ENCODE data around the gene ST8SIA4.

Gene ST8SIA4

GRCh38 chr5:100762995-100763394 lies 140.1 kb downstream of the ST8SIA4 start:
- no peak overlapping the region for H3K4me3 ChIP-seq (ENCODE audit: low read length)
- no peaks in the 10 kb centered on the region for H3K27me3 ChIP-seq (ENCODE audit: control insufficient read depth, low read length)
- H3K27ac ChIP-seq (ENCODE audit: low read depth, low read length) = no peak overlapping the region
- no peaks in the 10 kb centered on the region for H3K4me1 ChIP-seq (ENCODE audit: control insufficient read depth, low read length)
- H3K79me2 ChIP-seq (ENCODE audit: control insufficient read depth, low read length) = no peaks in the 10 kb centered on the region
- TF ChIP-seq, protein P1, sequence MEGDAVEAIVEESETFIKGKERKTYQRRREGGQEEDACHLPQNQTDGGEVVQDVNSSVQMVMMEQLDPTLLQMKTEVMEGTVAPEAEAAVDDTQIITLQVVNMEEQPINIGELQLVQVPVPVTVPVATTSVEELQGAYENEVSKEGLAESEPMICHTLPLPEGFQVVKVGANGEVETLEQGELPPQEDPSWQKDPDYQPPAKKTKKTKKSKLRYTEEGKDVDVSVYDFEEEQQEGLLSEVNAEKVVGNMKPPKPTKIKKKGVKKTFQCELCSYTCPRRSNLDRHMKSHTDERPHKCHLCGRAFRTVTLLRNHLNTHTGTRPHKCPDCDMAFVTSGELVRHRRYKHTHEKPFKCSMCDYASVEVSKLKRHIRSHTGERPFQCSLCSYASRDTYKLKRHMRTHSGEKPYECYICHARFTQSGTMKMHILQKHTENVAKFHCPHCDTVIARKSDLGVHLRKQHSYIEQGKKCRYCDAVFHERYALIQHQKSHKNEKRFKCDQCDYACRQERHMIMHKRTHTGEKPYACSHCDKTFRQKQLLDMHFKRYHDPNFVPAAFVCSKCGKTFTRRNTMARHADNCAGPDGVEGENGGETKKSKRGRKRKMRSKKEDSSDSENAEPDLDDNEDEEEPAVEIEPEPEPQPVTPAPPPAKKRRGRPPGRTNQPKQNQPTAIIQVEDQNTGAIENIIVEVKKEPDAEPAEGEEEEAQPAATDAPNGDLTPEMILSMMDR (IDR thresholded peaks at IDR 0.05; ENCODE audit: low read depth, low read length, poor library complexity, severe bottlenecking) = no peak
- no peak for TF ChIP-seq EZH2phosphoT487 (IDR thresholded peaks at IDR 0.05; ENCODE audit: borderline replicate concordance, low read length)
- H3K4me2 ChIP-seq (ENCODE audit: low read length) = no peak overlapping the region
- no peaks in the 10 kb centered on the region for H3F3A ChIP-seq (ENCODE audit: control insufficient read depth, insufficient read depth)
- H3K9me3 ChIP-seq (ENCODE audit: control insufficient read depth, insufficient read depth, low read length) = no peaks in the 10 kb centered on the region
- H3K36me3 ChIP-seq (ENCODE audit: control insufficient read depth, low read length) = no peaks in the 10 kb centered on the region
- H4K20me1 ChIP-seq (ENCODE audit: control insufficient read depth, insufficient read depth, low read depth, low read length) = no peaks in the 10 kb centered on the region
- no peaks in the 10 kb centered on the region; the same call in 1 of the 2 replicates for H3K9me2 ChIP-seq (replicated peaks; ENCODE audit: control insufficient read depth, low read length)

DNA sequence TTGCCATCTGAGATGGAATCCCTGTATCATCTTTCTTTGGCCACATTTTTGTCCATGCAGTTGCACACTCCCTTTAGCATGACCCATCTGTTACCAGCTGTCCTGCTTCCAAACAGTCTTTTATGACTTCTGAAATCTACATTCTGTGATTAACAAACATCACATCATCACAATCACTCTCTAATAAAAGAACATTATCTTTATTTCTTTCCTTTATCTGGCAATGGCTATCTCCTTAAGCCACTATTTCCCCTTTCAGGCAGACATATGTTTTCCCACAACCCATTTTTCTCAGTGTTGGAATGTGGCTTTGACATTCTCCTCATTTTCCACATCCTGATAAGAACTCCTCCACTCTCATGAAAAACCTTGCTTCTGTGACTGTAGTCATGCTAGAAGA lies 141.0 kb downstream of the ST8SIA4 start:
- Histone ChIP-seq H3K4me1 (ENCODE audit: control insufficient read depth, low read length) (no peaks in the 10 kb centered on the region), H4K20me1 (ENCODE audit: control insufficient read depth, insufficient read depth, low read depth, low read length) (no peaks in the 10 kb centered on the region), H3K9me2 (replicated peaks; ENCODE audit: control insufficient read depth, low read length) (no peaks in the 10 kb centered on the region; the same call in 1 of the 2 replicates), H3K4me2 (ENCODE audit: low read length) (no peak overlapping the region), H3K27me3 (ENCODE audit: control insufficient read depth, low read length) (no peaks in the 10 kb centered on the region), H3K79me2 (ENCODE audit: control insufficient read depth, low read length) (no peaks in the 10 kb centered on the region), H3K4me3 (ENCODE audit: low read length) (no peak overlapping the region), H3K36me3 (ENCODE audit: control insufficient read depth, low read length) (no peaks in the 10 kb centered on the region), H3K9me3 (ENCODE audit: control insufficient read depth, insufficient read depth, low read length) (no peaks in the 10 kb centered on the region), H3F3A (ENCODE audit: control insufficient read depth, insufficient read depth) (no peaks in the 10 kb centered on the region), H3K27ac (ENCODE audit: low read depth, low read length) (no peak overlapping the region)
- TF ChIP-seq, protein P1 (IDR thresholded peaks at IDR 0.05; ENCODE audit: low read depth, low read length, poor library complexity, severe bottlenecking) = no peak

DNA sequence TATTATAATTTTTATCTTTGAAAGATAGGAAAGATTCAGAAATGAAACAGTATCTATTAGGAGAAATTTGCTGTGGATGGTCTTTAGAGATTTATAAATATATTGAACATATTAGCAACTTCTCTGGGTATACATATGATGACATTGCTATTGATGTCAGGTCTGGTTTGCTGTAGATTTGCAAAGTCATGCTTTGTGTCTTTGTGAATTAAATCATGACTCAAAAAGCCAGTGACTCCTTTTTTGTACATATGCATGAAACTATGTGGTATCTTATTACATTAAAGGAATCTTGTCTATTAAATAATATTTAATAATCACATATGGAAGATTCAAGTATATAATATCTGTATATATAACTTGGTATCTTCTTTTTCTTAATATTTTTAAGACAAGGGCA lies 141.9 kb downstream of the ST8SIA4 start:
- Histone ChIP-seq H3K79me2 (ENCODE audit: control insufficient read depth, low read length) (no peaks in the 10 kb centered on the region), H3K4me3 (ENCODE audit: low read length) (no peak overlapping the region), H3K27me3 (ENCODE audit: control insufficient read depth, low read length) (no peaks in the 10 kb centered on the region), H3K4me1 (ENCODE audit: control insufficient read depth, low read length) (no peaks in the 10 kb centered on the region), H3K4me2 (ENCODE audit: low read length) (no peak overlapping the region), H3K27ac (ENCODE audit: low read depth, low read length) (no peak overlapping the region), H4K20me1 (ENCODE audit: control insufficient read depth, insufficient read depth, low read depth, low read length) (no peaks in the 10 kb centered on the region), H3K9me3 (ENCODE audit: control insufficient read depth, insufficient read depth, low read length) (no peaks in the 10 kb centered on the region), H3K9me2 (replicated peaks; ENCODE audit: control insufficient read depth, low read length) (no peaks in the 10 kb centered on the region; the same call in 1 of the 2 replicates), H3K36me3 (ENCODE audit: control insufficient read depth, low read length) (no peaks in the 10 kb centered on the region), H3F3A (ENCODE audit: control insufficient read depth, insufficient read depth) (no peaks in the 10 kb centered on the region)
- no peak for TF ChIP-seq EZH2phosphoT487 (IDR thresholded peaks at IDR 0.05; ENCODE audit: borderline replicate concordance, low read length)
- TF ChIP-seq, protein P1 (IDR thresholded peaks at IDR 0.05; ENCODE audit: low read depth, low read length, poor library complexity, severe bottlenecking) = no peak

DNA sequence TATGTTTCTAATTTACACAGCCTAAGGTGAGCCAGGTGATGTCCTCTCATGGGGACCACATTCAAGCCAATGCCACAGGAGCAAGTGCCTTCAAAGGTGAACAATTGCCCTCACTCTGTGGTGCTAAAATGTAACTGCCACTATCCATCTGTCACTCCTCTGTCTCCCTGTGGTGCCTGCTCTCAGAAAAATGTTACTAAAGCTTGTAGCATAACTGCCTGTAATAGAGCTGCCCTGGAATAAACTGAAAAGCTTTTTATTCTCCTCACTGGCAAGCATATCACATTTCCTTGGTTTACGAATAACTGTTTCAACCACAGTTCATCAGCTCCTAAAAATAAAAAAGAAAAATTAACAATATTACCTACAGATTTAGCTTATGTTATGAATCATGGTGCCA lies 142.4 kb downstream of the ST8SIA4 start:
- no peaks in the 10 kb centered on the region for H3K27me3 ChIP-seq (ENCODE audit: control insufficient read depth, low read length)
- H4K20me1 ChIP-seq (ENCODE audit: control insufficient read depth, insufficient read depth, low read depth, low read length) = no peaks in the 10 kb centered on the region
- H3K9me2 ChIP-seq (replicated peaks; ENCODE audit: control insufficient read depth, low read length) = no peaks in the 10 kb centered on the region; the same call in 1 of the 2 replicates
- no peak overlapping the region for H3K27ac ChIP-seq (ENCODE audit: low read depth, low read length)
- no peaks in the 10 kb centered on the region for H3K4me1 ChIP-seq (ENCODE audit: control insufficient read depth, low read length)
- TF ChIP-seq EZH2phosphoT487 (IDR thresholded peaks at IDR 0.05; ENCODE audit: borderline replicate concordance, low read length) = no peak
- TF ChIP-seq, protein P1 (IDR thresholded peaks at IDR 0.05; ENCODE audit: low read depth, low read length, poor library complexity, severe bottlenecking) = no peak
- no peaks in the 10 kb centered on the region for H3K79me2 ChIP-seq (ENCODE audit: control insufficient read depth, low read length)
- H3K36me3 ChIP-seq (ENCODE audit: control insufficient read depth, low read length) = no peaks in the 10 kb centered on the region
- H3F3A ChIP-seq (ENCODE audit: control insufficient read depth, insufficient read depth) = no peaks in the 10 kb centered on the region
- no peaks in the 10 kb centered on the region for H3K9me3 ChIP-seq (ENCODE audit: control insufficient read depth, insufficient read depth, low read length)
- H3K4me2 ChIP-seq (ENCODE audit: low read length) = no peak overlapping the region
- no peak overlapping the region for H3K4me3 ChIP-seq (ENCODE audit: low read length)

Data from DOHH2 (cell line).